Upper lobe of right lung (tissue), 1 donor: ENCODE measurements around the gene CMSS1. TPM values are rescaled to one million over a fixed set of nuclear protein-coding genes. Genes with fewer than 3 reads are reported as not detected.

ENCODE experiments used
- ATAC-seq: fragments of 200-7000 bp; cut with Tn5 transposase; one replicate; pipeline ENCODE4 v1.9.1; 2020; ENCODE audit warnings: mild to moderate bottlenecking, moderate library complexity
- DNase-seq: peaks from one replicate; pipeline ENCODE4 v3.0.0-alpha.2; 2020
- H3K27ac ChIP-seq: fragments of 200-600 bp; one replicate; pipeline ENCODE4 v1.8.0; 2022
- H3K27me3 ChIP-seq: fragments of 200-600 bp; one replicate; pipeline ENCODE4 v1.8.0; 2022; ENCODE audit warnings: mild to moderate bottlenecking
- H3K36me3 ChIP-seq: fragments of 200-600 bp; one replicate; pipeline ENCODE4 v1.8.0; 2022
- H3K4me1 ChIP-seq: fragments of 200-600 bp; one replicate; pipeline ENCODE4 v1.8.0; 2022
- H3K4me3 ChIP-seq: fragments of 200-600 bp; one replicate; pipeline ENCODE4 v1.8.0; 2022; ENCODE audit warnings: mild to moderate bottlenecking
- H3K9me3 ChIP-seq: fragments of 200-600 bp; one replicate; pipeline ENCODE4 v1.8.0; 2022
- intact Hi-C: fragments of 100-400 bp; cut with DNase I; formaldehyde crosslinking; loops from one replicate; pipeline ENCODE4 v1.11.0; 2022
- total RNA-seq: library from RNA; stranded (reverse); fragmentation: NEBNext Ultra II Directional; extraction: Animal tissue kit (Norgen Biotek cat#: 25700); gene quantifications from one replicate; pipeline ENCODE4 v1.2.1, GENCODE V29; 2021
- TF ChIP-seq, protein P1 (sequence below): fragments of 200-600 bp; IDR thresholded peaks from one replicate; pipeline ENCODE4 v1.8.0; 2022; ENCODE audit warnings: antibody characterized with exemption
- donor health status: DM: no; HTN: yes; CAD: no; lungs with severe emphysema.

The CMSS1 gene
- total RNA-seq, 1 donor from 2014 or later, result 20.6 TPM

DNA sequence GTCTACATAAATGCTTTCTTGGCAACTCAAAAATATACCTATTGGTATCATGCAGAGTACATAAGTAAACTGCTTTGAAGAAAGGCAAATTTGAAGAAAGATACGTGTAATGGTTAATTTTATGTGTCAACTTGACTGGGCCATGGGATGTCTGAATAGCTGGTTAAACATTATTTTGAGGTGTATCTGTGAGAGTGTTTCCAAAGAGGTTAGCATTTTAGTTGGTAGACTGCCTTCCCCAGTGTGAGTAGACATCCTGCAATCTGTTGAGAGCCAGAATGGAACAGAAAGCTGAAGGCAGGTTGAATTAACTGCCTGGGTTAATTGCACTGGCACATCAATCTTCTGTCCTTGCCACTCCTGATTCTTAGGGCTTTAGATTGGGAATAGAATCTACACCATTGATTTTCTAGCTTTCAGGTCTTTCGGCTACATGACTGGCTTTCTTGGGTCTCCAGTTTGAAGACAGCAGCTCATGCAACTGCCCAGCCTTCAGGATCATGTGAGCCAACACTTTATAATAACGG, 98.3 kb downstream of the CMSS1 start:
- H3K27ac ChIP-seq, result no peak overlapping the region
- intact Hi-C loops, result no loop called here
- ATAC-seq (no peak), DNase-seq (no peak)
- no peak overlapping the region for H3K4me3 ChIP-seq
- H3K36me3 ChIP-seq, result no peaks in the 10 kb centered on the region
- no peaks in the 10 kb centered on the region for H3K27me3 ChIP-seq
- TF ChIP-seq, protein P1, sequence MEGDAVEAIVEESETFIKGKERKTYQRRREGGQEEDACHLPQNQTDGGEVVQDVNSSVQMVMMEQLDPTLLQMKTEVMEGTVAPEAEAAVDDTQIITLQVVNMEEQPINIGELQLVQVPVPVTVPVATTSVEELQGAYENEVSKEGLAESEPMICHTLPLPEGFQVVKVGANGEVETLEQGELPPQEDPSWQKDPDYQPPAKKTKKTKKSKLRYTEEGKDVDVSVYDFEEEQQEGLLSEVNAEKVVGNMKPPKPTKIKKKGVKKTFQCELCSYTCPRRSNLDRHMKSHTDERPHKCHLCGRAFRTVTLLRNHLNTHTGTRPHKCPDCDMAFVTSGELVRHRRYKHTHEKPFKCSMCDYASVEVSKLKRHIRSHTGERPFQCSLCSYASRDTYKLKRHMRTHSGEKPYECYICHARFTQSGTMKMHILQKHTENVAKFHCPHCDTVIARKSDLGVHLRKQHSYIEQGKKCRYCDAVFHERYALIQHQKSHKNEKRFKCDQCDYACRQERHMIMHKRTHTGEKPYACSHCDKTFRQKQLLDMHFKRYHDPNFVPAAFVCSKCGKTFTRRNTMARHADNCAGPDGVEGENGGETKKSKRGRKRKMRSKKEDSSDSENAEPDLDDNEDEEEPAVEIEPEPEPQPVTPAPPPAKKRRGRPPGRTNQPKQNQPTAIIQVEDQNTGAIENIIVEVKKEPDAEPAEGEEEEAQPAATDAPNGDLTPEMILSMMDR, result no peak
- peaks cover 19% of the 10 kb centered on the region for H3K4me1 ChIP-seq
- no peaks in the 10 kb centered on the region for H3K9me3 ChIP-seq

DNA sequence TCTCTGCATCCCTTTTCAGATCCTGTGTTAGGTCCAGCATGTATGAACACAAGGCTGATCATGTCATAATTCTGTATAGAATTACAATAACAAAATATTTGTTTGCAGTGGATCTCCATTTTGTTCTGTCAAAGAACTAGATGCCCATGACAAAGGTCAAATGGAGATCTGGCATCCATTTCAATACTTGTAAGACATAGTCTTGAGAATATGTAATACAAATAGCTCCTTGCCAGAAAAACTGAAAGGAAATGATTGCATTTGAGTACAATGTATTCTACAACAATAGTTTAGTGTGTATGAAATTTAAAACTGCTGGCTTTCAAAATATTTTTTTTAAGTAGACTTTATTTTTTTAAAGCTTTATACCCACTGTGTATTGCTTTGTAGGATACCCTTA, 101.1 kb downstream of the CMSS1 start:
- DNase-seq (no peak), ATAC-seq (no peak)
- Histone ChIP-seq H3K27me3 (no peaks in the 10 kb centered on the region), H3K4me3 (no peak overlapping the region), H3K36me3 (no peaks in the 10 kb centered on the region), H3K4me1 (peaks cover 24% of the 10 kb centered on the region), H3K27ac (no peak overlapping the region), H3K9me3 (no peaks in the 10 kb centered on the region)
- intact Hi-C loops, result no loop called here
- TF ChIP-seq, protein P1, result no peak

DNA sequence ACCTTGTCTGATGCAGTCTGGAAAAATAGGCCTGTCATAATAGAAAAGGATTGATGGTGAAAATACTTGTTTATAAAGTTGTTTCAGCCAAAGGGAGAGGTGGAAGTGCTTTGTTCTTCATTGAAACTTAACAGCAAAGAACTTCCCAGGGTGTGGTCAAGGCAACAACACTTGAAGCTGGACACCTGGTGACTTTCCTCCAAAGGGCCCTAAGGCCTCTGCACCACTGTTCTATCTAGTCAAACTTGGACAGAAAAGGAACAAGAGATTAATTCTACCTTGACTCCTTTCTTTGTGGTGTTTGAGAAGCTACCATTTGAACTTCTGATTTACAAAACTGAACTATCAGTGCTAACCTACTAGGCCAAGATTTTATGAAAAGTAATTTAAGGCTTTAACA, 102.0 kb downstream of the CMSS1 start:
- DNase-seq (no peak), ATAC-seq (no peak)
- Histone ChIP-seq H3K9me3 (no peaks in the 10 kb centered on the region), H3K27ac (no peak overlapping the region), H3K27me3 (no peaks in the 10 kb centered on the region), H3K4me3 (no peak overlapping the region), H3K4me1 (peaks cover 24% of the 10 kb centered on the region), H3K36me3 (no peaks in the 10 kb centered on the region)
- intact Hi-C loops, result no loop called here
- TF ChIP-seq, protein P1, result no peak

DNA sequence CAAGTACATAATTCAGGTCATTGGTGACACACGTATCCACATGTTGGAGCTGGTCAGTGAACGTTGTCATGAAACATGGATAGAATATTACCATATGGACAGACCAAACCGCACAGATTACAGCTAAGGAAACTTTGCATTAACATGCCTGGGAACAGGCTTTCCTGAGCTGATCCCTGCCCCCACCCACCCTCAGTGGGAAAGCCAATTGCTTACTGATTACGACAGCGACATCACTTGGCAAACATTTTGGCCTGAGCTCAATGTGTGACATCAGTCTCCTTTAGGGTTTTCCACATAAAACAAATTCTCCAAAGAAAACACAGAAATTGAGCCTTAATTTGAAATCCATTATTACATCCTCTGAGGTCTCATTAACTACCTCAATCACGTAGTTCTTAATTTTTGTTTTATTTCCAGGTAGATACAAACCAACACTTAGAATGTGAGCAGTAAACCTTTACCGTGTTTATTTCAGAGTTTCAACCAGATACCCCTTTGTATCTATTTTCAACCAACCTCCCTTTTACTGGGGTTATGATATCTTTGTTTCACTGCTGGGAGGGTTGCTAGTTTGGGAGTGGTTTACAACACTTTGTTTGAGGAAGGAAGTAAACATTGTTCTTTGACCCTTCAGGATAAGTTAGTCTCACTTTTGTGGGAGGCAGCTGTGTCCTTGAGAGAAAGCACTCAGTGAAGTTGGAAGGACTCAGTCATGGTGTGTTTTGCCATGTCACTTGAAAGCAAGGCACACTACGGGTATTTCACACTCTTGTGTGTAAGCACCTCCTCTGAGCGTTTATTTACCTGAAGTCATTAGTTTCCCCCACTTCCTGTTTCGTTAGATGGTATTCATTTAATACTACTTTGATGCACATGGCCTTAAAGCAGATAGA, 103.1 kb downstream of the CMSS1 start:
- ATAC-seq, result peak; percentile 90
- H3K9me3 ChIP-seq, result no peaks in the 10 kb centered on the region
- intact Hi-C loops, result no loop called here
- no peaks in the 10 kb centered on the region for H3K27me3 ChIP-seq
- peak overlapping the region; percentile 56 for H3K27ac ChIP-seq
- H3K36me3 ChIP-seq, result no peaks in the 10 kb centered on the region
- peak; percentile 65 for DNase-seq
- H3K4me3 ChIP-seq, result no peak overlapping the region
- peaks cover 26% of the 10 kb centered on the region for H3K4me1 ChIP-seq
- TF ChIP-seq, protein P1, result no peak

DNA sequence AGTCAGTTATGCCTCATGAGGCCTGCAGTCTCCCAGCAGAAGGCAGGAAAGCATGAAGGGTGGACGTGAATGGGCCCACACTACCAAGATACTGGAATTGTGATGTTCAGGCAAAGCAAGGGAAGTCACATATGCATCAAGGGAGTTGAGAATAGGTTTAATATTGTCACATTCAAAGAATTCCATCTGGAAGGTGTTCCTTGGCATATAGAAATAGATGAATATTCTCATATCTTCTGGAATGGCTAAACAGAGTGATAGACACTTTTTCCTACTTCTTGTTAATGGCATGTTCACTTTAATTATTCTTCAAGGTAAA, 103.7 kb downstream of the CMSS1 start:
- TF ChIP-seq, protein P1, result no peak
- H3K4me1 ChIP-seq, result peaks cover 29% of the 10 kb centered on the region
- no peaks in the 10 kb centered on the region for H3K27me3 ChIP-seq
- intact Hi-C loops, result no loop called here
- peak overlapping the region; percentile 56 for H3K27ac ChIP-seq
- H3K9me3 ChIP-seq, result no peaks in the 10 kb centered on the region
- no peak for ATAC-seq
- no peaks in the 10 kb centered on the region for H3K36me3 ChIP-seq
- no peak overlapping the region for H3K4me3 ChIP-seq
- DNase-seq, result no peak
